IMR-90 (cell line): ENCODE measurements around the gene ZCCHC17. TPM values are rescaled to one million over a fixed set of nuclear protein-coding genes. Genes with fewer than 3 reads are reported as not detected.

Experiments used
- ATAC-seq: fragments of 200-7000 bp; cut with Tn5 transposase; 2 replicates; pipeline ENCODE4 v1.9.1; 2020; ENCODE audit warnings: low read depth, mild to moderate bottlenecking, moderate library complexity
- BruUV-seq: library from RNA; stranded (reverse); fragments of 400-500 nt; replicated peaks from 2 replicates; lab custom pipeline; 2021; lab: Mats Ljungman, UMichigan
- CTCF ChIA-PET: fragments of 300-600 bp; formaldehyde crosslinking; extraction: SDS; loops from one replicate; lab custom pipeline; 2021; ENCODE audit warnings: antibody characterized with exemption; lab: Yijun Ruan, JAX
- POLR2A ChIA-PET: fragments of 300-600 bp; sonication (Branson Sonifier 250); formaldehyde crosslinking; loops from one replicate; lab custom pipeline; 2022; ENCODE audit warnings: antibody characterized with exemption; ENCODE audit not compliant: unreplicated experiment; lab: Charles Lee
- DNase-seq: peaks from one replicate; pipeline ENCODE4 v3.0.0; 2013
- H2AFZ ChIP-seq: replicated peaks from 2 replicates; pipeline ENCODE3; 2013; ENCODE audit warnings: low read length, mild to moderate bottlenecking; ENCODE audit not compliant: poor library complexity
- H2AK5ac ChIP-seq: 2 replicates; pipeline ENCODE4 v1.6.1; 2013; ENCODE audit warnings: low read depth, low read length, inconsistent platforms
- H2AK9ac ChIP-seq: replicated peaks from 2 replicates; pipeline ENCODE3; 2013; ENCODE audit warnings: mild to moderate bottlenecking, low read depth, low read length, moderate library complexity; ENCODE audit not compliant: poor library complexity
- H2BK120ac ChIP-seq: 2 replicates; pipeline ENCODE4 v1.6.1; 2013; ENCODE audit warnings: low read depth, low read length, inconsistent platforms
- H2BK15ac ChIP-seq: 3 replicates; pipeline ENCODE4 v1.6.1; 2013; ENCODE audit warnings: low read depth, low read length, inconsistent platforms
- H2BK20ac ChIP-seq: 2 replicates; pipeline ENCODE4 v1.6.1; 2013; ENCODE audit warnings: low read depth, mild to moderate bottlenecking, inconsistent platforms, low read length, moderate library complexity
- H2BK5ac ChIP-seq: 2 replicates; pipeline ENCODE4 v1.6.1; 2013; ENCODE audit warnings: mild to moderate bottlenecking, low read depth, low read length, inconsistent platforms; ENCODE audit not compliant: poor library complexity, severe bottlenecking
- H3K14ac ChIP-seq: replicated peaks from 2 replicates; pipeline ENCODE4 v1.6.1; 2013; ENCODE audit warnings: low read depth, low read length, inconsistent platforms
- H3K18ac ChIP-seq: 2 replicates; pipeline ENCODE4 v1.6.1; 2013; ENCODE audit warnings: low read depth, low read length, control low read depth
- H3K23ac ChIP-seq: 2 replicates; pipeline ENCODE4 v1.6.1; 2013; ENCODE audit warnings: low read depth, low read length, inconsistent platforms
- H3K27ac ChIP-seq: 2 replicates; pipeline ENCODE4 v1.5.1; 2013; ENCODE audit warnings: mild to moderate bottlenecking, control low read depth, low read length; ENCODE audit not compliant: insufficient read depth
- H3K27me3 ChIP-seq: 2 replicates; pipeline ENCODE4 v1.6.1; 2013; ENCODE audit warnings: low read length; ENCODE audit not compliant: control insufficient read depth, insufficient read depth
- H3K36me3 ChIP-seq: 2 replicates; pipeline ENCODE4 v1.6.1; 2013; ENCODE audit warnings: low read length, mixed read lengths; ENCODE audit not compliant: control insufficient read depth, insufficient read depth
- H3K4ac ChIP-seq: 2 replicates; pipeline ENCODE4 v1.6.1; 2013; ENCODE audit warnings: low read depth, low read length, inconsistent platforms
- H3K4me1 ChIP-seq: 2 replicates; pipeline ENCODE4 v1.6.1; 2013; ENCODE audit warnings: low read length, mixed read lengths; ENCODE audit not compliant: control insufficient read depth, insufficient read depth
- H3K4me2 ChIP-seq: 2 replicates; pipeline ENCODE4 v1.6.1; 2013; ENCODE audit warnings: low read depth, mild to moderate bottlenecking, control low read depth, low read length, moderate library complexity
- H3K4me3 ChIP-seq: 2 replicates; pipeline ENCODE4 v1.5.1; 2013; ENCODE audit warnings: low read depth, mild to moderate bottlenecking, control low read depth, low read length, moderate library complexity; ENCODE audit not compliant: insufficient read depth
- H3K56ac ChIP-seq: 2 replicates; pipeline ENCODE4 v1.6.1; 2013; ENCODE audit warnings: low read length, inconsistent platforms; ENCODE audit not compliant: insufficient read depth; ENCODE audit errors: extremely low read depth
- H3K79me1 ChIP-seq, 2 experiments: 2 replicates each; pipeline ENCODE4 v1.6.1; 2013; ENCODE audit warnings: low read length in 2 of 2, inconsistent platforms in 1 of 2, low read depth in 1 of 2
- H3K9ac ChIP-seq: 2 replicates; pipeline ENCODE4 v1.6.1; 2013; ENCODE audit warnings: low read depth, low read length, control low read depth
- H3K9me1 ChIP-seq: 2 replicates; pipeline ENCODE4 v1.6.1; 2013; ENCODE audit warnings: low read length, inconsistent platforms; ENCODE audit not compliant: insufficient read depth
- H3K9me3 ChIP-seq: 2 replicates; pipeline ENCODE4 v1.6.1; 2013; ENCODE audit warnings: low read length; ENCODE audit not compliant: control insufficient read depth, insufficient read depth
- H4K20me1 ChIP-seq: 2 replicates; pipeline ENCODE4 v1.6.1; 2013; ENCODE audit warnings: low read length, inconsistent platforms; ENCODE audit not compliant: insufficient read depth
- H4K5ac ChIP-seq: 2 replicates; pipeline ENCODE4 v1.6.1; 2013; ENCODE audit warnings: mild to moderate bottlenecking, low read depth, low read length, control low read depth
- H4K8ac ChIP-seq, 2 experiments: 2 replicates each; pipeline ENCODE4 v1.6.1; 2013; ENCODE audit warnings: low read depth in 2 of 2, low read length in 2 of 2, control low read depth in 1 of 2, inconsistent platforms in 1 of 2
- H4K91ac ChIP-seq: 2 replicates; pipeline ENCODE4 v1.6.1; 2013; ENCODE audit warnings: low read depth, low read length, inconsistent platforms; ENCODE audit not compliant: insufficient read depth
- BHLHE40 ChIP-seq: fragments of 150-350 bp; IDR thresholded peaks from 2 replicates; pipeline ENCODE4 v1.6.1; 2016; ENCODE audit warnings: mild to moderate bottlenecking, low read depth, low read length
- CHD1 ChIP-seq: IDR thresholded peaks from 2 replicates; pipeline ENCODE4 v1.6.1; 2012; ENCODE audit warnings: low read depth, low read length, improper control_type of control experiment
- NFE2L2 ChIP-seq: fragments of 150-350 bp; IDR thresholded peaks from 2 replicates; pipeline ENCODE4 v1.6.1; 2016; ENCODE audit warnings: low read depth, mild to moderate bottlenecking, low read length
- SMC3 ChIP-seq: fragments of 150-350 bp; IDR thresholded peaks from 2 replicates; pipeline ENCODE4 v1.6.1; 2016; ENCODE audit warnings: low read depth, mild to moderate bottlenecking, antibody characterized with exemption, low read length, moderate library complexity
- USF2 ChIP-seq: fragments of 150-350 bp; IDR thresholded peaks from 2 replicates; pipeline ENCODE4 v1.6.1; 2017; ENCODE audit warnings: mild to moderate bottlenecking, antibody characterized with exemption, low read length, low read depth
- WGBS, 2 experiments: methylation state at CpG; one replicate each; pipeline versions ENCODE4 v1.1.5 to v1.1.7; 2013; ENCODE audit warnings: missing lambda C conversion rate in 2 of 2; ENCODE audit not compliant: insufficient read length in 1 of 2; ENCODE audit errors: extremely low coverage in 2 of 2; 5-methylcytosine and 5-hydroxymethylcytosine counted together
- dilution Hi-C: fragments of 300-500 bp; cut with HindIII; formaldehyde crosslinking; loops from one replicate; pipeline ENCODE4 v1.14.3; 2018; ENCODE audit warnings: low sequenced_read_pairs; ENCODE audit not compliant: unreplicated experiment
- in situ Hi-C: fragments of 300-500 bp; cut with MboI; formaldehyde crosslinking; loops from 3 replicates; pipeline ENCODE4 v1.14.3; 2019; ENCODE audit warnings: low sequenced_read_pairs, inconsistent platforms, mixed read lengths
- intact Hi-C: fragments of 100-400 bp; cut with micrococcal nuclease; formaldehyde crosslinking; loops from 2 replicates; pipeline ENCODE4 v1.10.0; 2022
- polyA plus RNA-seq, 3 experiments: library from polyadenylated mRNA; depleted of rRNA; stranded (reverse); fragments of >200 nt; gene quantifications; 2 replicates each; pipeline ENCODE4 v1.2.3, GENCODE V29; 2012; ENCODE audit warnings: low replicate concordance in 1 of 3
- total RNA-seq: library from RNA; depleted of rRNA; stranded (reverse); fragments of >200 nt; gene quantifications from 2 replicates; pipeline ENCODE4 v1.2.3, GENCODE V29; 2012

The ZCCHC17 gene
- total and polyA plus RNA-seq, 2 of the 4 experiments (the other 2 are of a cell fraction) = 48.4 to 48.9 TPM

GRCh38 chr1:31295874-31296485 lies 852 bp upstream of the ZCCHC17 start:
- Histone ChIP-seq H2AFZ (peak overlapping the region; percentile 94), H2AK9ac (peak overlapping the region; percentile 76), H3K9me1 (peaks cover 5% of the 10 kb centered on the region; the same call in 1 of the 2 replicates), H4K91ac (peak overlapping the region; percentile 84), H2BK120ac (no peak overlapping the region), H3K9ac (peak overlapping the region; percentile 87), H3K23ac (peak overlapping the region; percentile 73), H2BK20ac (no peak overlapping the region), H3K9me3 (no peaks in the 10 kb centered on the region), H3K4me1 (peaks cover 2% of the 10 kb centered on the region), H3K36me3 (peaks cover 10% of the 10 kb centered on the region), H3K27ac (peak overlapping the region; percentile 77), H2BK5ac (peak overlapping the region; percentile 52), H4K20me1 (no peaks in the 10 kb centered on the region), H2AK5ac (peak overlapping the region; percentile 15; the same call in 1 of the 2 replicates), H2BK15ac (no peak overlapping the region; the same call in 2 of the 3 replicates), H4K5ac (peak overlapping the region; percentile 40), H3K27me3 (no peaks in the 10 kb centered on the region), H3K56ac (peak overlapping the region; percentile 72), H3K79me1 (peaks cover 39 to 71% of the 10 kb centered on the region in 2 experiments), H3K4me3 (peak overlapping the region; percentile 68), H3K18ac (peak overlapping the region; percentile 5; the same call in 1 of the 2 replicates), H3K4ac (peak overlapping the region; percentile 71), H3K4me2 (peak overlapping the region; percentile 76), H4K8ac (peak overlapping the region; percentile 71 to 89), H3K14ac (peak overlapping the region; percentile 83)
- ATAC-seq (no peak), DNase-seq (no peak)
- BruUV-seq = no TSS peak
- in situ Hi-C loops = no loop called here
- intact Hi-C loops = loop anchor here (1.0 to 10.0 kb wide), 3 partner anchors 39 to 126 kb away; no protein-coding TSS in a partner anchor
- dilution Hi-C loops = no loop called here
- ChIA-PET POLR2A (no interaction called here), CTCF (interaction anchor here (1.1 to 1.3 kb wide), 2 partner anchors 10 to 98 kb away, joined by 3 read pairs; no protein-coding TSS in a partner anchor)
- TF ChIP-seq USF2 = no peak
- no peak for TF ChIP-seq SMC3
- 0 out of 2 replicates have a peak, but pooled peaks have one; percentile 15 for TF ChIP-seq CHD1
- TF ChIP-seq BHLHE40 = no peak
- no peak for TF ChIP-seq NFE2L2
- 4% methylated on average over 10 of the region's 17 CpGs; no CpG with 5 or more reads in 1 of the 2 experiments for WGBS, 2 experiments
